ENCODE data around the gene HERPUD2.
"Not testable (repeated sequence)": the region's sequence is repeated elsewhere in the genome, so short reads cannot be mapped to it uniquely, and the experiment has no call there.

Gene HERPUD2

GRCh38 chr7:35676211-35676610 is 18.7 kb downstream of the HERPUD2 start:
- DNase-seq = peak; percentile 6

- no peak for DNase-seq
Observed at GRCh38 chr7:35670856-35671569, 23.9 kb downstream of the HERPUD2 start.

DNA sequence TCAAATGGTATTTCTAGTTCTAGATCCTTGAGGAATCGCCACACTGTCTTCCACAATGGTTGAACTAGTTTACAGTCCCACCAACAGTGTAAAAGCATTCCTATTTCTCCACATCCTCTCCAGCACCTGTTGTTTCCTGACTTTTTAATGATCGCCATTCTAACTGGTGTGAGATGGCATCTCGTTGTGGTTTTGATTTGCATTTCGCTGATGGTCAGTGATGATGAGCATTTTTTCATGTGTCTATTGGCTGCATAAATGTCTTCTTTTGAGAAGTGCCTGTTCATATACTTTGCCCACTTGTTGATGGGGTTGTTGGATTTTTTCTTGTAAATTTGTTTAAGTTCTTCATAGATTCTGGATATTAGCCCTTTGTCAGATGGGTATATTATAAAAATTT is 34.5 kb downstream of the HERPUD2 start:
- not testable (repeated sequence) for DNase-seq

- no peak for DNase-seq
Observed at GRCh38 chr7:35658606-35659201, 36.2 kb downstream of the HERPUD2 start.

DNA sequence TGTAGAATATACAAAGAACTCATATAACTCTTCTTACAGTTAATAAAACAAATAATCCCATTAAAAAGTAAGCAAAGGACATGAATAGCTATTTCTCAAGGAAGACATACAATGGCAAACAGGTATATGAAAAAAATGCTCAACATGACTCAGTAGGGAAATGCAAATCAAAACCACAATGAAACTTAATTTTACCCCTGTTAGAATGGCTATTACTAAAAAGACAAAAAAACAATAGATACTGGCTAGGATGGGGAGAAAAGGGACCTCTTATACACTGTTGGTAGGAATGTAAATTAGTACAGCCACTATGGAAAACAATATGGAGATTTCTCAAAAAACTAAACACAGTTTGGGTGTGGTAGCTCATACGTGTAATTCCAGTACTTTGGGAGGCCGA is 37.8 kb downstream of the HERPUD2 start:
- no peak for DNase-seq

- DNase-seq = not testable (repeated sequence)
Observed at GRCh38 chr7:35654558-35654957, 40.4 kb downstream of the HERPUD2 start.

DNA sequence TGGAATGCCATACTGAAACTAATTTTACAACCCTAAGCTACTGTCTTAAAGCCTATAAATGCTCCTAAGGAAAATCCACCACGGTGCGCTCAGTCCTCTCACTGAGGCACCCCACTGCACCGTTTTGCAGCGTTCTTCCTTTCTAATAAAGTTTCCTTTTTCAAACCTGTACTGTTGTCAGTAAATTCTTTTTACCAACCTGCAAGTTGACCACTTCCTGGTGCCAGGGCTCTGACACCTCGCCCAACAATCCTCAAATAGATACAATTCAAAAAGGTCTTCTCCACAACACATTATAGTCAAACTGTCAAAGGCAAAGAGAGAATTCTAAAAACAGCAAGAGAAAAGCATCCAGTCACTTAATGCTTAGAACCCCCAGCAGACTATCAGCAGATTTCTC is 42.8 kb downstream of the HERPUD2 start:
- DNase-seq = no peak

DNA sequence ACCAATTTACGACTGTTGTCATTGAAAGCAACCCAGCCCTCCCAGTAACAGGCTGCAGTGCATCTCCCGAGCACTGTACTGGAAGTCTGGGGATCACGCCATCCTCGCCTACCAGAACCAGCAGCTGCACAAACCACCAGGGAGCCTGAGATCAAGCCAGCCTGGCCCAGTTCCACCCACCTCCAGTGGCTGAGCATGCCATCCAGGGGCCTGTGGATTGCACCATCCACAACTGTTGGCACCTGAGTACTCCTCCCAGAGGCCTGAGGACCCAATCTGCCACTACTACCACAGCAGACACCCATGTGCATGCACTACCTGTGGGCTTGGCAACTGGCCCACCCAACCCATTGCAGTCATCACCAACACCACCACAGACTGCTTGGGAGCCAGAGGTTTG is 44.2 kb downstream of the HERPUD2 start:
- no peak for DNase-seq

DNA sequence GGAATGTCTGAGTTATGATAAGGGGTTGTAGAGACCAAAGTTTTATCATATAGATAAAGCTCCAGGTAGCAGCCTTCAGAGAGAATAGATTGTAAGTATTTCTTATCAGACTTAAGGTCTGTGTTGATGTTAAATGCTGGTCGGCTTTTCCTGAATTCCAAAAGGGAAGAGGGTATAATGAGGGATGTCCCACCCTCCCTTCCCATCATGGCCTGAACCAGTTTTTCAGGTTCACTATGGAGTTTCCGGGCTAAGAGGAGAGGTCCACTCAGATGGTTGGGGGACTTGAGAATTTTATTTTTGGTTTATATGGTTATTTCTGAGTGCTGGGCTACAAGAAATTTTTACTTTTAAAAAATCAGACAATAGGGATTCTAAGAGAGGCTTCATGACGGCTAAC is 45.2 kb downstream of the HERPUD2 start:
- no peak for DNase-seq

- DNase-seq = no peak
Observed at GRCh38 chr7:35648367-35648766, 46.6 kb downstream of the HERPUD2 start.

DNA sequence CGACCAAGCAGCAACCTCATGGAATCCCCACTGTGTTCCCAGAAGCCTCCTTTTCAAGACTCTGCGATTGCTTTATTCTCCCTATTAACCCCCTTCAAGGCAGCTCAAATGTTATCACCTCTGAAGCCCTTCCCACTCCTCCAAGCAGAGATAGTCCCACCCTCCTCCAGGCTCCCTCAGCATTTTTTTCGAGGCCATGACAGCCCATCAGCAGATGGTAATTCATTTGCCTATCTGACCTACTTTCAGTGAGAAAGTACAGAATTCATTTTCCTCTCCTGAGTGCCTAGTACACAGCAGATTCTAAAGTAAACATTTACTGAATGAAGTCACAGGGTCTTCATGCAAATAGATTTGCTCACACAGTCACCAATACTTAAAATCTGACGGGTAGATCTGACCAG is 47.8 kb downstream of the HERPUD2 start:
- DNase-seq = no peak

DNA sequence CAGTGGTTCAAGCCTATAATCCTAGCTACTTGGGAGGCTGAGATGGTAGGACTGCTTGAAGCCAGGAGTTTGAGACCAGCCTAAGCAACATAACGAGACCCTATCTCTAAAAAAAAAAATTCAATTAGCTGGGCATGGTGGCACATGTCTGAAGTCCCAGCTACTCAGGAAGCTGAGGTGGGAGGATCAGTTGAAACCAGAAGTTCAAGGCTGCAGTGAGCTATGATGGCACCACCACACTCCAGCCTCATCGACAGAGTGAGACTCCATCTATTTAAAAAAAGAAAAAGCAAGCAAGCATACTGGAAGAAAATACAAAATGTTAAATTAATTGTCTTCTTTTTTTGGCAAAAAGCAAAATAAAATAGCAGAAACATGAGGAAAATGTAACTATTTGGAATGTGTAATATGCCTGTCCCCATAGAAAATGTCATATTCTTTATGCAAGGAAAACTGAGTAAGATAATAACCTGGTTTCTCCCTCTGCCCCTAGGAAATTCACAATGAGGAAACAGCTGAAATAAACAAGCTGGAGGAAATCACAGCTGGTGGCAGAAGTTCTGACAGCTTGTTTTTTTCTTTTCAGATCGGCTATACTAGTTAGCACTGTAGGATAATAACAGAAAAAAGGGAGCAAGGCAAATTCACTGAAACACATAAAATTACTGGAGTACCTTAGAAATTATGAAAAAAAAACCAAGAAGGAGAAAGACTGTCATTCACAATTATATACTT is 48.5 kb downstream of the HERPUD2 start:
- DNase-seq = no peak

DNA sequence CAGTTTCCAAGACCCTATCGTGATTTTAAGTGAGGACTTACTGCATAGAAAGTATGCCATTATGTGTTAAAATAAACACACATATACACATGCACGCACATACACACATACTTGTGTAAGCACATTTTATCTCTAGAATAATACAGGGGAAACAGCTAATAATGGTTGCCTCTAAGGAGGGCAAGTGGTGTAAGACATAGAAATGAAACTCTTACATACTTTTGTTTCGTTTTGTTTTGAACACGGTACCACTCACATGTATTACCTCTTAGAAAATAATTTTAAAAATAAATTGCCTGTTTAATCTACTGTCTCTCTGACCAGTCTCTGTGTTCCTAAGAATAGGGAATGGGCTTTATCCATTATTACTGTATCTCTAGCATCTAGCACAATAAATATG is 49.2 kb downstream of the HERPUD2 start:
- no peak for DNase-seq

- no peak for DNase-seq
Observed at GRCh38 chr7:35630024-35630972, 64.6 kb downstream of the HERPUD2 start.

DNA sequence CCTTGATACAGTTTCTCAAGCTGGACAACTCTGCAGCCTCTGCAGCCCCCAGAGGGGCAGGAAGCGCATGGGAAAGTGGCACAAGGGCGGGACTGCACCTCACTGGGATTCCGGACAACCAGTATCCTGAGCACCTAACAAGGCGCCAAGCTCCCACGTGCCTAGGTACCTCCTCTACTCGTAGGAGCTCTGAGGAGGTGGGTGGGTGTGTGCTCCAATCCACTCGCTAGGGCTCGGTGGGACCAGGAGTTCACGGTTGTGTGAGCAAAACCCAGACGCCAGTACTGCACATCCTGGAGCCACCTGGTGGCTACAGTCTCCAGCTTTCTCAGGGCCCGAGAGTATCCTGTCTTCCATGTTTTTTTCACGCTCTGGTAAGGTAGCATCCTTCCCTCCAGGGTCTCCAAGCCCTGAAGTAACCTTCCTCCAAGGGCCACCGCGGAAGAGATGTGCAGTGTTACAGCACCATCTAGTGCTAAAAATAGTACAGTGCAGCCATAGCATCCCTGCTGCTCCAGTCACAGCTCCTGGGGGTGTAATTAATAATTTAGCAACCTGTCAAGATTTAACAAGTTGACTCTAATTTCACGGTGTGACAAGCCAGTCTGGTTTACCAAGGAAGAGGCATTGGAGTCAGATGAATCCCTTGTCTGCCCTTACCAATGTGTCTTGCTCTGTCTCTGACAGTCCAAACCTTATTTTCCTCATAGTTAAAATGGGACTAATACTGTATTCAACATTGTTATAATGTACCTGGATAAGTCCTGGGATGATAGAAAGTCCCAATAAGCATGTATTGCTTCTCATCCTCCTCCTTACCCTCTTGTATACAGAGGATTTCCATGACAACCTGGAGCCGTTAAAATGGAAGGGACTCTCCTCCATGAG is 70.4 kb downstream of the HERPUD2 start:
- DNase-seq = peak; percentile 47

GRCh38 chr7:35623381-35623780 is 71.6 kb downstream of the HERPUD2 start:
- no peak for DNase-seq

DNA sequence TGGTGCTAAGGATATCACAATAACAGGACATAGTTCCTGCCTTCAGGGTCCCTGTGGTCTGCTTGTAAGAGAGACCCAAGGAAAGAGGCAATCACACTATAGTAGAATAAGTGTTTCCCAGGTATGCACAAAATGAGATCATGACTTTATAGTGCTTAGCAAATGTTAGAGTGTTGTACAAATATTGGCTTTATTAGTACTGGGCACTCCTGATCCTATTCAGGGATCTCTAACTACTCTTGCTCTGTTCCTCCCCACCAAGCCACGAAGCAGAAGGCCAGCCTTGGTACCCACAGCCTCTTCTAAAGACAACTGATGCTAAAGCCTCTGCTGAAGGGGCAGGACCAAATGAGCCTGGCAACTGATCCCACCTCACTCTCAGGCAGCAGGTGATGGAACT is 75.1 kb downstream of the HERPUD2 start:
- DNase-seq = no peak

DNA sequence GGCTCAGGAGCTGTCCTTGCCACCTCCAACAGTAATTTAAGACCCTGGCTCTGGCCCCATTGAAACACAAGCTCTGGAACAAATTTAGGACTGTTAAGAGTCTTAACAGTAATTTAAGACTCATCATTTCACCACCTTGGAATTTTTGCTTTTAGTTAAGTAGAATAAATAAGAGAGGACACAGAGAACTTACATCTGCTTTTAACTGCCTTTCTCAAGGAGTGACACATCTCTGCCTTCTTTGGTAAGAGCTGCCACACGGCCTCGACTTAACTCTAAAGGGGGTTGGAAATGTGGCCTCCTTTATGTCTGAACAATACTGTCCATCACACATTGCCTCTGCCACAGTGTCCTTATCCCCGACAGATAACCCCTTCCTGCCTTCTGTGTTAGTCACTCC is 77.9 kb downstream of the HERPUD2 start:
- no peak for DNase-seq

- no peak for DNase-seq
Observed at GRCh38 chr7:35613150-35613549, 81.8 kb downstream of the HERPUD2 start.

DNA sequence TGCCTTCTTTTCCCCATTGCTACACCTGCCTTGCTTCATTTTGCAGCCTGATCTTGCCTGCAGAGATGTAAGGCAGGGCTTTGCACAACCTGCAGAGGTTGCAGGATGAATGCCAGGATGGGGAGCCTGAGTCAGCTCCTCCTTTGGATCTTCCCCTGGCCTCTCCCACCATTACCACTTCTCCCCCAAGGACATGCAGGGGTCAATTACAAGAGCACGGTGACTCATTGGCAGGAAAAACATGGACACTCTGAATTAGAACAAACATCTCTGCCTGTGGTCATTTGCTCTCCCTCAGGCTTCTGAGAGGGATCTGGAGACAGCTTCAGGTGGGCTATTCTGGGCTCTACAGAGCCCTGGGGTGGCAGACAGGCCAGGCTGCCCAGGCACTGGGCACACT is 89.2 kb downstream of the HERPUD2 start:
- DNase-seq = no peak

DNA sequence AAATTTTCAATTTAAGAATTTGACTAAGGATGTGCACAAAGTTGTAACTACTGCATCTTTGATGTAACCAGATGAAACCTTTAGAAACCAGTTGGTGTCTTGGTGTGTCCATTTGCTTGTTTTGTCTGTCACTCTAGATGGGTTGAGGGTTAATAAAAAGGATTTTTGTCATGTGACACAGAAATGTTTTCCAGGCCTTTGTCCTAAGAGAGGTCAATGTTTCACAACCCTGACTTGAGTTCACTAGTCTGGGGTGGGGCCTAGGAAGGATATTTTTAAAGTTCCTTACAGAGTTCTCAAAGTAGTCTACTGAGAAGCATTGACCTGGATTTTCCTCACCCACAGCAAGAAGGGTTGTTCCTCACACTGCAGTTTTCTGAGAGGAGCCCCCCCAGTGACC is 90.3 kb downstream of the HERPUD2 start:
- DNase-seq = no peak

- DNase-seq = peak; percentile 2
Observed at GRCh38 chr7:35599645-35600044, 95.3 kb downstream of the HERPUD2 start.

Measured in suppressor macrophage treated with lipopolysaccharide for 4 hours (primary cell).